ENCODE measurements around the gene DOCK9.
"Not testable (repeated sequence)": the region's sequence is repeated elsewhere in the genome, so short reads cannot be mapped to it uniquely, and the experiment has no call there.

The DOCK9 gene

DNA sequence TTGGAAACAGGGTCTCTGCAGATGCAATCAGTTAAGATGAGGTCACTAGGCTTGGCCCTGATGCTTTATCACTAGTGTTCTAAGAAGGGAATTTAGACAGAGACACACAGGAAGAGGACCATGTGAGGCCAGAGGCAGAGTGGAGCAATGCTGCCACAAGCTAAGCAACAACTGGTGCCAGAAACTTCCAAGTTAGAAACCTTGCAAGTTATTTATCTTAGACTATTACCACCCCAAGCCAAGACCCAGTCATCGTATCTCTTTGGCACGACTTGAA is 81.1 kb downstream of the DOCK9 start:
- TF ChIP-seq, protein P1, sequence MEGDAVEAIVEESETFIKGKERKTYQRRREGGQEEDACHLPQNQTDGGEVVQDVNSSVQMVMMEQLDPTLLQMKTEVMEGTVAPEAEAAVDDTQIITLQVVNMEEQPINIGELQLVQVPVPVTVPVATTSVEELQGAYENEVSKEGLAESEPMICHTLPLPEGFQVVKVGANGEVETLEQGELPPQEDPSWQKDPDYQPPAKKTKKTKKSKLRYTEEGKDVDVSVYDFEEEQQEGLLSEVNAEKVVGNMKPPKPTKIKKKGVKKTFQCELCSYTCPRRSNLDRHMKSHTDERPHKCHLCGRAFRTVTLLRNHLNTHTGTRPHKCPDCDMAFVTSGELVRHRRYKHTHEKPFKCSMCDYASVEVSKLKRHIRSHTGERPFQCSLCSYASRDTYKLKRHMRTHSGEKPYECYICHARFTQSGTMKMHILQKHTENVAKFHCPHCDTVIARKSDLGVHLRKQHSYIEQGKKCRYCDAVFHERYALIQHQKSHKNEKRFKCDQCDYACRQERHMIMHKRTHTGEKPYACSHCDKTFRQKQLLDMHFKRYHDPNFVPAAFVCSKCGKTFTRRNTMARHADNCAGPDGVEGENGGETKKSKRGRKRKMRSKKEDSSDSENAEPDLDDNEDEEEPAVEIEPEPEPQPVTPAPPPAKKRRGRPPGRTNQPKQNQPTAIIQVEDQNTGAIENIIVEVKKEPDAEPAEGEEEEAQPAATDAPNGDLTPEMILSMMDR (IDR thresholded peaks at IDR 0.05; ENCODE audit: low read depth, low read length): no peak
- H3K4me3 ChIP-seq (ENCODE audit: low read depth, low read length): no peak overlapping the region

DNA sequence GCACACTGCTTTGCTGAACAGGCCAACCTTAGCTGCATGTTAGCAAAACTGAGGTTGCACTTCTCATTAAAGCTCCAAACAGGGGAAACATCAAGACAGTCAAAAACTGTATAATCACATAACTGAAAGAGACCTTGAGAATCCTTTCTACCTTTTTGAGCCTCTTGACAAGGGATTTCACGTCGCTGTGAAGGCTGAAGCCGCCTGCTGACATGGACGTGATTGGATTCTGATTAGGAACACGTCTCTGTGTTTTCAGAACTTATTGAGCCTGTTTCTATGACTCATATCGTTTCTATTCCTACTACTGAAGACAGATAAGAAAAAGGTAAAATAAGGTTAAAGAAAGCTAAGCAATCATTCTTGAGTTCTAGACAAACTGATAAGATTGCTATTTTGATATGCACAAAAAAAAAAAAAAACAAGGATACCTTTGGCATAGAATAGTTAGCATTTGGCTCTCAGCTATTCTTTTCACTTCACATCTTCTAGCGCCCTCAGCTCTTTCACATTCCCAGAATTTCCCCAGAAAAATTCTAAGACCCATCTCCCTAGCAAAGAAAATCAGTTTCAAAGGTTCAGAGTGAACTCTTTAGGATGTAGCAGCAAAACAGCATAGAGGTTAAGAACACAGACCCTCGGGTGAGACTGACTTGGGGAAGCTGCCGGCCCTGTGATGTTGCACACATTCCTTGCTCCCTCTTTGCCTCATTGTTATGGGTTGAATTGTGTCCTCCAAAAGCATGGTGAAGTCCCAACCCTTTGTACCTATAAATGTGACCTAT is 81.6 kb downstream of the DOCK9 start:
- TF ChIP-seq, protein P1 (IDR thresholded peaks at IDR 0.05; ENCODE audit: low read depth, low read length): no peak

DNA sequence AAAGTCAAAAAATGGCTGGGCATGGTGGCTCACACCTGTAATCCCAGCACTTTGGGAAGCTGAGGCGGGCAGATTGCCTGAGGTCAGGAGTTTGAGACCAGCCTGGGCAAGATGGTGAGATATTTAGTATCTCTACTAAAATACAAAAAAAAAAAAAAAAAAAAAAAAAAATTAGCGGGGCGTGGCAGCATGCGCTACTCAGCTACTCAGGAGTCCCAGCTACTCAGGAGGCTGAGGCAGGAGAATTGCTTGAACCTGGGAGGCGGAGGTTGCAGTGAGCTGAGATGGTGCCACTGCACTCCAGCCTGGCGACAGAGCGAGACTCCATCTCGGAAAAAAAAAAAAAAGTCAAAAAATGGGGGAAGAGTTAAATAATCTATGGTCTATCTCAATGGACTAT is 83.0 kb downstream of the DOCK9 start:
- H3K4me3 ChIP-seq (ENCODE audit: low read depth, low read length): not testable (repeated sequence)

More for the DNA sequence above, 81.6 kb downstream of the DOCK9 start:
- H3K4me3 ChIP-seq (ENCODE audit: low read depth, low read length): no peak overlapping the region

DNA sequence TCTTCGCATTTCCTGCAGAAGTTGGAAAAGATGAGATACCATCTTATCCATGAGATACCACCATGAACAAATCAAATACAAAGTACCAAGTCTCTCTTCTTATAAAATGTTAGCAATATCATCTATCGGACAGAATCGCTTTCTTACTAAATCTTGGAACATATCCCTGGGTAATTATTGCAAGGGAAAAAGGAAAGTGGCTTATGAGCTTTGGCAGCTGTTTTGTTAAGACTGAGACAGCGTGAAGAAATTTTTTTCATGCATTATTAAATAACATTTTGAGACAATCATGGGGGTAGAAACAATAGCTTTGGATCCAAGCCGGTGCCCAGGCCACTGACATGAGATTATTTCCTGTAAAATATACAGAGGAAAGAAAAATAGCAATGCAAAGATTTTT is 84.5 kb downstream of the DOCK9 start:
- TF ChIP-seq, protein P1 (IDR thresholded peaks at IDR 0.05; ENCODE audit: low read depth, low read length): no peak
- no peak overlapping the region for H3K4me3 ChIP-seq (ENCODE audit: low read depth, low read length)

DNA sequence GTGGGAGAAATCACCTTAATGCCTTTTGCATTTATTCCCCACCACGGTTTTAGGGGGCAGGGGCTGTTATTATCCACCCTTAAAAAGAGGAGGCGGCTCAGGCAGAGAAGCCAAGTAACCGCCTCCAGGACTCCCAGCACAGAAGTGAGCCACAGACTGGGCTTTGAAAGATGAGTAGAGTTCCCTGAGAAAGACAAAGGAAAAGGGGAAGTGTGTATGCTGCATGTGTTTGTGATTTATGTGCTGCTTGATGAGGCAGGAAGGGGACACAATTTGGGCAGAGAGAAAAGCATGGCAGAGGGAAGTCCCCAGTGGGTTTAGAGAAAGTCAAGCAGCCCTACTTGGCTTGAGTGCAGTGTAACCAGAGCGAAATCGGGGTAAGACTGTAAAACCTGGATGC is 85.0 kb downstream of the DOCK9 start:
- H3K4me3 ChIP-seq (ENCODE audit: low read depth, low read length): no peak overlapping the region
- TF ChIP-seq, protein P1 (IDR thresholded peaks at IDR 0.05; ENCODE audit: low read depth, low read length): no peak

DNA sequence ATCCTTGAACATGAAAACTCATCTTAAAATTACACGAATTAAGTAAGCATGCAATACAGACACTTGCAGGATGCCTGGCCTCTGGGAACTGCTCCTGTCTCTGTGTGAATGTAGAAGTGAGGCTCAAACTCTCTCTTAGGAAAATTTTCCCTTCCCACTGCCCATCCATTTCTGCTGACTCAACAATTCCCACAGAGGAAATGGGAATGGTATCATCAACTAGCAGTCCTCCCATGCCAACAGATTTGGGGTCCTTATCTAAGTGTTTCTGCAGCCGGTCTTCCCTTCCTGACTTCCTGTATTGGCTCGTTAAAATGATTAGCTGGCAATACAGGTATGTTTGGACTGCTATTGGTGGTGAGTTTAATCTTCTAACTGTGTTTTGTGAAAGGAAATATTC is 85.8 kb downstream of the DOCK9 start:
- TF ChIP-seq, protein P1 (IDR thresholded peaks at IDR 0.05; ENCODE audit: low read depth, low read length): no peak
- H3K4me3 ChIP-seq (ENCODE audit: low read depth, low read length): no peak overlapping the region

DNA sequence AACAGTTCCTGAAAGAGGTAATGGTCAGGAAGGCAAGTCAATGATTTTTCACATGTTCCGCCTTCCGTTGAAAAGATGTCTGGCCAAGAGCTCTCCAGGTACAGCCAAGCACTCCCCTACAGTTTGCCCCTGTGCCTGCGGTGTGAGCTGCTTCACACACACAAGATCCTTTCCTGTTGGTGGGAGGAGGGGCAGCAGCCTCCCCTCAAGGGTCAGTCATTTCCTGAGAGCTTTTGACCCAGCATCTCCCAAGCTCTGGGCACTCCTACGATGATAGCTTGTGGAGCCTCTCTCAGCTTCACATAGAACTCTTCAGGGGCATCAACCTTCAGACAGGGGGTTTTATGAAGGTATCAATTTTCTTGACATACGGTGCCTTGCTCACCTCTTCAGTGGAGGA is 86.9 kb downstream of the DOCK9 start:
- H3K4me3 ChIP-seq (ENCODE audit: low read depth, low read length): no peak overlapping the region
- TF ChIP-seq, protein P1 (IDR thresholded peaks at IDR 0.05; ENCODE audit: low read depth, low read length): no peak

DNA sequence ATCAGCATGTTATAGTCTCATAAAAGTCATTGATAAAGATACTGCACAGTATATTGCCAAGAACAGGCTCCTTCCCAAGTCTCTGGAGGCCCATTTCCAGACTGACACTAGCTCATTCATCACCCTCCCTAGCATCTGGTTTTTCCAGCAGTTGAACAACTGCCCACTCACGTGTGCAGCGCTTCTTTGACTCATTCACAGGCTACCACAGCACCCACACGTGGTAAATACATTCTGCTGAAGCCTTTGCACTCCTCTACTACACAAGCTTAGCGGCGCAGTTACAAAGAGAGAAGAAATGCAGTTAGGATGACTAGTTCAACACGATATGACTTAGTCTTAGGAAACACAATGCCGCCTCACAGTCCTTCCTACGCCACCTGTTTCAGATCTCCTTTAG is 87.7 kb downstream of the DOCK9 start:
- no peak overlapping the region for H3K4me3 ChIP-seq (ENCODE audit: low read depth, low read length)
- TF ChIP-seq, protein P1 (IDR thresholded peaks at IDR 0.05; ENCODE audit: low read depth, low read length): no peak

Data from WI38 (cell line).